Retina (tissue), 1 donor: ENCODE results near the gene SUMO1.
"Not testable (repeated sequence)": the region's sequence is repeated elsewhere in the genome, so short reads cannot be mapped to it uniquely, and the experiment has no call there.

ENCODE experiments used
- DNase-seq: peaks from one replicate; pipeline ENCODE4 v3.0.0-alpha.2; 2016

SUMO1 gene

GRCh38 chr2:202238234-202239197 is at the start of gene SUMO1:
SUMO1 (minus strand) TSS chr2:202238597; CDS start chr2:202238451, 146 bp downstream.
- peak; percentile 98 for DNase-seq

DNA sequence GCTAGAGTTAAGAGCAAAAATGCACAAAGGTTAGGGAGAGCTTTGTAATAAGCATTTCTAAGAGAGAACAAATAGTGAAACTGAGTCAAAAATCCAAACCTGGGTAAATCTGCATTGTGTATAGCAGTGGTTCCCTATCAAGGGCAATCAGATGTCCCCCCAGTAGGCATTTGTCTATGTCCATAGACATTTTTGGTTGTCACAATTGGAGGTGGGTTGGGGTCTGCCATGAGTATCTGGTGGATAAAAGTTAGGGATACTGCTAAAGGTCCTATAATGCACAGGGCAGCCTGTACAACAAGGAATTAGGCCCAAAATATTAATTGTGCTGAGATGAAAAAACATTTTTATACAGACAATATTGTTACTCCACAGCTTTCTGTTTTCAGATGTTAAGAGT is 48.2 kb upstream of the SUMO1 start:
- DNase-seq, result no peak

GRCh38 chr2:202278944-202279343 is 40.5 kb upstream of the SUMO1 start:
- DNase-seq, result no peak

- DNase-seq, result no peak
Measured at GRCh38 chr2:202278036-202278760, 39.8 kb upstream of the SUMO1 start.

DNA sequence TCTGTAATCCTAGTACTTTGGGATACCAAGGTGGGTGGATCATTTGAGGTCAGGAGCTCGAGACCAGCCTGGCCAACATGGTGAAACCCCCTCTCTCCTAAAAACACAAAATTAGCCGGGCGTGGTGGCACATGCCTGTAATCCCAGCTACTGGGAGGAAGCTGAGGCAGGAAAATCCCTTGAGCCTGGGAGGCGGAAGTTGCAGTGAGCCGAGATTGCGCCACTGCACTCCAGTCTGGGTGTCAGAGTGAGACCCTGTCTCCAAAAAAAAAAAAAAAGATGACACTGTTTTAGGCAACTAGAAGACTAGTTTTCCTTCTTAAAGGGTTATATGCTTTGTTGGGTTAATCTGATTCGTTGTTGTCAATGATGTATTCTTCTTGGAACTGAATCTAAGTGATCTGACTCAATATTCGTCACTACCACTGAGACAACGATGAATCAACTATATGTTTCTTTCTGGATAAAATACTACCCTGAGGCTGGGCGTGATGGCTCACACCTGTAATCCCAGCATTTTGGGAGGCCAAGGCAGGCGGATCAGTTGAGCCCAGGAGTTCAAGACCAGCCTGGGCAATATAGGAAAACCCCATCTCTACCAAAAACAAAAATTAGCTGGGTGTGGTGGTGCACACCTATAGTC is 37.8 kb upstream of the SUMO1 start:
- DNase-seq, result not testable (repeated sequence)

GRCh38 chr2:202270487-202270886 is 32.1 kb upstream of the SUMO1 start:
- no peak for DNase-seq

GRCh38 chr2:202269585-202269984 is 31.2 kb upstream of the SUMO1 start:
- no peak for DNase-seq

GRCh38 chr2:202267495-202267894 is 29.1 kb upstream of the SUMO1 start:
- no peak for DNase-seq

GRCh38 chr2:202265467-202266277 is 27.3 kb upstream of the SUMO1 start, which contains the start of gene NOP58:
NOP58 (plus strand) TSS chr2:202265763; CDS start chr2:202265942, 179 bp downstream.
- DNase-seq, result peak; percentile 98

DNA sequence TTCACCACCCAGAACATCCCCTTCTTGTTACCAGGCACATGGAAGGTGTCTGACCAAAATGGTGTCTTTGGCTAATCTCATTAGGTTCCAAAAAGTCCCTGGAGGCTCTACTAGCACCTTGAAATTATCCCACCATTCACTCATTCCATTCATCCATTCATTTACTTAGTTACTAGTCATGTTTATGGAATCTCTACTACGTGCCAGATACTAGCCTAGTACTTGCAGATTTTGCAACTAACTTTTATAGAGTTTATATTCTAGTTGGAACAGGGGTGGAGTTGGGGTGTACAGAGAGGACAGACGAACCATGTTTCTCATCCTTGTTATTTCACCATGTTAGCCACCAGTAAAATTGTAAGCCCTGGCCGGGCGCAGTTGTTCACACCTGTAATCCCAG is 23.1 kb upstream of the SUMO1 start:
- no peak for DNase-seq

DNA sequence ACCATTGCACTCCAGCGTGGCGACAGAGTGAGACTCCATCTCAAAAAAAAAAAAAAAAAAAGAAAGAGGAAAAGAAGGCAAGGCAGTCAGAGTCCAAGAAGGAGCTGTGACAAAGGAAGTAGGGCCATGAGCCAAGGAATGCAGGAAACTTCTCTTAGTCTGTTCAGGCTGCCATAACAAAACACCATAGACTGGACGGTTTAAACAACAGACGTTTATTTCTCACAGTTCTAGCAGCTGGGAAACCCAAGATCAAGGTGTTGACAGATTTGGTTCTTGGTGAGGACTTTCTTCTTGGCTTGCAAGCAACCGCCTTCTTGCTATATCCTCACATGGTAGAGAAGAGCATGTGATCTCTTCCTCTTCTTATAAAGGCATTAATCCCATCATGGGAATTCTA is 13.1 kb upstream of the SUMO1 start:
- DNase-seq, result no peak

DNA sequence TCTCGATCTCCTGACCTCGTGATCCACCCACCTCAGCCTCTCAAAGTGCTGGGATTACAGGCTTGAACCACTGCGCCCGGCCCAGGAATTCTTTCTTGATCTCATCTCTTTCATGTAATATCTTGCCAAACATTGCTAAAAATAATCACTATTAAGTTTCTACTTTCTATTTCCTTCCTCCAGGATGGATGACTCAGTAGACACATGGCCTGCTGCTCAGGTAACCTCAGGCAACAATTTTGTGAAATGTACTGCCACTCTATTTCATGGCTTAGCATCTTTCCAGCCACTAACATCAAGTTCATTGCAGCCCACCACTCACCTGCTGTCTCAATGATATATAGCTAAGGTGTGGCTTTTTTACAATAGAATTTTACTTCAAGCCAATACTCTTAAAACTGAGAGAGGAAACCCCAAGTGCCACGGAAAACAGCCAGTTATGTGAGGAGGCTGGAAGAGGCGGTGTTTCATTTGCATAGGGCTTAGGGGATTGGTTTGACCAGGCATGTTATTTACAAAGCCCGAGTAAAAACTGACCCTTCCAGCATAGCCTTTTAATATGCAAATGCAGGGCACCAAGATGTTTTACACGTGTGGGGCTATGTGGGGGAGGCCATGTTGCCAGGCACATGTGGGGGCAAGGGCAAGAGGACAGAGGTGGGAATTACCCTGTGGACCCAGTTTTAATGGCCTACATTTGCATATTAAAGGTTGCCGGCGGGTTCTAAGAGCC is 11.3 kb upstream of the SUMO1 start:
- no peak for DNase-seq

DNA sequence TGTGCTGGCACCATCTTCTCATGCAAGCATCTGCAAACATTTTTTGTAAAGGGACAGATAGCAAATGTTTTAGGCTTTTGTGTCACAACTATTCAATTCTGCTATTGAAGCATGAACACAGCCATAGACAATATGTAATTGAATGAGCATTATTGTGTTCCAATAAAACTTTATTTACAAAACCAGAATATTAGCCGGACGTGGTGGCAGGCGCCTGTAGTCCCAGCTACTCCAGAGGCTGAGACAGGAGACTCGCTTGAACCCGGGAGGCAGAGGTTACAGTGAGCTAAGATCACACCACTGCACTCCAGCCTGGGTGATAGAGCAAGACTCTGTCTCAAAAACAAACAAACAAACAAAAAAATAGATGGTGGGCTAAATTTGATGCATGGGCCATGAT is 9.3 kb upstream of the SUMO1 start:
- DNase-seq, result not testable (repeated sequence)

- peak; percentile 84 for DNase-seq
Measured at GRCh38 chr2:202237787-202238233, 587 bp downstream of the SUMO1 start.

DNA sequence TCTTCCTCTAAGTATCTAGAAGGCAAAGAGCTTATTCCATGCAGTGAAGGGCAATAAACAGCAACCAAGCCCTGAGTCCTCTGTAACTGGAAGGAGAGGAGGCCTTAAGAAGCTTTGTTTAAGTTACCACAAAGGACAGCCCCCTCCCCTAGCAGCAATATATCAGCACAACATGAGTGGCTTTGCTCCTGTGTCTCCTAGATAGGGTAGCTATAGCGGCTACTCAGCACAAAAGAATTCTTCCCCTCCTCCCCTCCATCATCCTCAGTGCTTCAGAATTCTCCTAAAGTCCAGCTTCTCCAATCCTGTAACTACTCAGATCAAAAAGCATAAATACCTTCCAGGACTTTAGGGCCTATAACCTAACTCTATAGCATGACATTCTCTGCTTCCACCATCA is 16.5 kb downstream of the SUMO1 start:
- DNase-seq, result no peak

DNA sequence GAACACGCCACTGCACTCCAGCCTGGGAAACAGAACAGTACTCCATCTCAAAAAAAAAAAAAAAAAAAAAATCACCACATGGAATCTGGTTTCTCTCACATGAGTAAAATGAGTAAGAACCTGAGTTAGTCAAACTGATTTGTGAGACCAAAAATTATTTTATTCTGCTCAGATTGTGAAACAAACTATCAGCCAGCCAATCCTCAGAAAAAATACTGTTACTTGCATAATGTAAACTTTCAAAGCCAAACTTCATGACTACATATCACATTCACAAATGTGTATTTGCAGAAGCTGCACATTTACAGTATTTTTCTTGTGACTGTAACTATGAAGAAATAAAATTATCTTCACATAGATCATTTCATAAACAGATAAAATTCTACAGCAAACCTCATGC is 23.2 kb downstream of the SUMO1 start:
- DNase-seq, result no peak

DNA sequence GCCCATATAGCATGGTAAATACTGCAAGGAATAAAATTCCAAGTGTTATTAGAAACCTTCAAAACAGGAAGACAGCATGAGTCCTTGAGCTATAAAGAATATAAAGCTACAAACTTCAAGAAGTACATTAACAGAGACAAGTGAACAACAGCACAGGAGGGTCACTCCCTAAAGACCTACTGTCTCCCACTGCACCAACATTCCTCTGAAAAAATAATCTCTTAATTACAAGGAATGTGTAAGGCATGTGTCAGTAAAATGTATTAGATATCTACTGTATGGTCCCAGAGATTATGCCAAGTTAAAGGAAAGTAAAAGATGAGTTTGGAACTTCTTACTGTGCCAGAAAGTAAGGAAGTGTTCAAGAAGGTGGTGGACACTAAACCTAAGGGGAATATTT is 29.9 kb downstream of the SUMO1 start:
- no peak for DNase-seq

GRCh38 chr2:202204855-202205254 is 33.5 kb downstream of the SUMO1 start:
- no peak for DNase-seq

GRCh38 chr2:202203348-202203747 is 35.0 kb downstream of the SUMO1 start:
- no peak for DNase-seq

GRCh38 chr2:202201220-202202160 is 36.9 kb downstream of the SUMO1 start:
- DNase-seq, result no peak
